Measurements from ENCODE around the gene TMEM198. TPM values are rescaled to one million over a fixed set of nuclear protein-coding genes. Genes with fewer than 3 reads are reported as not detected.

TMEM198 gene
- total and polyA plus RNA-seq, 12 donors, result 3.3 to 16.2 (median 10.2) TPM

- no peak overlapping the region for H3K4me3 ChIP-seq
- H3K36me3 ChIP-seq (replicated peaks in 1 of 2), result peaks cover 0 to 15% of the 10 kb centered on the region in 2 donors
- TF ChIP-seq CTCF (IDR thresholded peaks at IDR 0.05), result no peak
- TF ChIP-seq POLR2A (IDR thresholded peaks at IDR 0.05), result no peak
- DNase-seq, result peak in 2 of 7 donors; percentile 15 to 20
- H3K27ac ChIP-seq, result no peak overlapping the region
- H3K27me3 ChIP-seq, result no peaks in the 10 kb centered on the region
- 65 to 77% (median 75%) methylated on average over 16 to 35 of the region's 35 CpGs for WGBS, 4 donors
- no peaks in the 10 kb centered on the region for H3K9me3 ChIP-seq (replicated peaks in 1 of 3)
- intact Hi-C loops (cut with DNase I), result no loop called here
- H3K4me1 ChIP-seq (replicated peaks in 1 of 2), result no peaks in the 10 kb centered on the region
Observed at GRCh38 chr2:219562049-219563020, 18.5 kb downstream of the TMEM198 start.

- H3K27me3 ChIP-seq, result no peaks in the 10 kb centered on the region
- peak in 2 of 7 donors; percentile 14 to 19 for DNase-seq
- H3K4me1 ChIP-seq (replicated peaks in 1 of 2), result no peaks in the 10 kb centered on the region
- no peak overlapping the region for H3K27ac ChIP-seq
- no peaks in the 10 kb centered on the region for H3K9me3 ChIP-seq (replicated peaks in 1 of 3)
- WGBS, 4 donors, result 89 to 95% (median 92%) methylated on average over 6 to 20 of the region's 20 CpGs
- peaks cover 0 to 23% of the 10 kb centered on the region in 2 donors for H3K36me3 ChIP-seq (replicated peaks in 1 of 2)
- TF ChIP-seq CTCF (IDR thresholded peaks at IDR 0.05), result no peak
- no peak for TF ChIP-seq POLR2A (IDR thresholded peaks at IDR 0.05)
- intact Hi-C loops (cut with DNase I), result no loop called here
- no peak overlapping the region for H3K4me3 ChIP-seq
Observed at GRCh38 chr2:219563271-219563928, 19.6 kb downstream of the TMEM198 start.

- TF ChIP-seq POLR2A (IDR thresholded peaks at IDR 0.05) (no peak), CTCF (IDR thresholded peaks at IDR 0.05) (no peak)
- intact Hi-C loops (cut with DNase I), result no loop called here
Observed at GRCh38 chr2:219565130-219566080, 21.6 kb downstream of the TMEM198 start.

More at GRCh38 chr2:219565130-219566080, 21.6 kb downstream of the TMEM198 start:
- peaks cover 0 to 23% of the 10 kb centered on the region in 2 donors for H3K36me3 ChIP-seq (replicated peaks in 1 of 2)
- H3K4me3 ChIP-seq, result no peak overlapping the region
- 70 to 84% (median 74%) methylated on average over 12 to 21 of the region's 21 CpGs for WGBS, 4 donors
- H3K4me1 ChIP-seq (replicated peaks in 1 of 2), result peaks cover 5 to 10% of the 10 kb centered on the region in 2 donors
- H3K9me3 ChIP-seq (replicated peaks in 1 of 3), result no peaks in the 10 kb centered on the region
- DNase-seq, result peak in 2 of 7 donors; percentile 9 to 22
- H3K27ac ChIP-seq, result no peak overlapping the region
- H3K27me3 ChIP-seq, result no peaks in the 10 kb centered on the region
